GM12872 (cell line): ENCODE measurements around the gene BARHL1.

ENCODE experiments used
- CTCF ChIP-seq: IDR thresholded peaks from 3 replicates; pipeline ENCODE4 v1.5.1; 2011; ENCODE audit warnings: low read depth, mild to moderate bottlenecking, low read length, moderate library complexity; ENCODE audit not compliant: insufficient read depth

BARHL1 gene

GRCh38 chr9:132583584-132584304 lies 1.3 kb downstream of the BARHL1 start:
- TF ChIP-seq CTCF: no peak

GRCh38 chr9:132584601-132585560 lies 2.5 kb downstream of the BARHL1 start:
- no peak for TF ChIP-seq CTCF

- no peak for TF ChIP-seq CTCF
Observed at GRCh38 chr9:132585954-132586829, 3.8 kb downstream of the BARHL1 start.

- no peak for TF ChIP-seq CTCF
Observed at GRCh38 chr9:132586830-132587591, 4.6 kb downstream of the BARHL1 start.

- TF ChIP-seq CTCF: no peak
Observed at GRCh38 chr9:132587592-132587955, 5.2 kb downstream of the BARHL1 start.

- no peak for TF ChIP-seq CTCF
Observed at GRCh38 chr9:132588098-132588497, 5.7 kb downstream of the BARHL1 start.
